Upper lobe of left lung (tissue), 6 donors: ENCODE data around the gene CDH22. TPM values are rescaled to one million over a fixed set of nuclear protein-coding genes. Genes with fewer than 3 reads are reported as not detected.

Experiments used
- ATAC-seq, 2 donors: fragments of 200-7000 bp; cut with Tn5 transposase; one replicate each; pipeline ENCODE4 v1.9.1; 2022; ENCODE audit warnings: mild to moderate bottlenecking in 2 of 2, moderate library complexity in 2 of 2; ENCODE audit not compliant: low FRiP score in 2 of 2
- DNase-seq, 2 donors: peaks; one replicate each; pipeline ENCODE4 v3.0.0-alpha.2; 2019 to 2020
- H3K27ac ChIP-seq, 4 donors: fragments of 200-600 bp; sonication (generic); one replicate each; pipeline ENCODE4 v1.5.1; 2016 to 2019
- H3K27me3 ChIP-seq, 4 donors: fragments of 200-600 bp; sonication (generic); one replicate each; pipeline ENCODE4 v1.5.1; 2017 to 2019
- H3K36me3 ChIP-seq, 4 donors: fragments of 200-600 bp; sonication (generic); one replicate each; pipeline ENCODE4 v1.5.1; 2016 to 2019
- H3K4me1 ChIP-seq, 4 donors: fragments of 200-600 bp; sonication (generic); one replicate each; pipeline ENCODE4 v1.5.1; 2018 to 2019
- H3K4me3 ChIP-seq, 4 donors: fragments of 200-600 bp; sonication (generic); one replicate each; pipeline ENCODE4 v1.5.1; 2017 to 2019; ENCODE audit warnings: mild to moderate bottlenecking in 2 of 4, moderate library complexity in 1 of 4
- H3K9me3 ChIP-seq, 4 donors: fragments of 200-600 bp; sonication (generic); one replicate each; pipeline ENCODE4 v1.5.1; 2018 to 2019
- EP300 ChIP-seq, 4 donors: sonication (generic); formaldehyde crosslinking; IDR thresholded peaks; one replicate each; pipeline ENCODE4 v1.5.1; 2017; ENCODE audit warnings: antibody characterized with exemption in 4 of 4, control low read depth in 2 of 4
- POLR2A ChIP-seq, 4 donors: fragments of 450-650 bp; IDR thresholded peaks; one replicate each; pipeline ENCODE4 v1.5.1; 2016 to 2017; ENCODE audit warnings: antibody characterized with exemption in 4 of 4, mild to moderate bottlenecking in 2 of 4
- POLR2AphosphoS5 ChIP-seq, 2 donors: sonication (generic); formaldehyde crosslinking; IDR thresholded peaks; one replicate each; pipeline ENCODE4 v1.5.1; 2017; ENCODE audit warnings: antibody characterized with exemption in 2 of 2
- WGBS, 2 donors: methylation state at CpG; one replicate each; pipeline ENCODE4 v1.1.5; 2017 to 2018; 5-methylcytosine and 5-hydroxymethylcytosine counted together
- total RNA-seq, 6 donors: library from RNA; depleted of rRNA in 4 of 6; stranded (reverse); fragments of >200 nt in 4 of 6; gene quantifications; one replicate each; pipeline versions ENCODE4 v1.1.0 to v1.2.1, GENCODE V29; 2016 to 2021
- TF ChIP-seq, protein P1 (sequence below), 6 experiments: fragments of 450-650 bp in 4 of 6; fragments of 200-600 bp in 2 of 6; sonication (generic) in 2 of 6; IDR thresholded peaks; one replicate each; pipeline ENCODE4 v1.5.1; 2016 to 2019; ENCODE audit warnings: antibody characterized with exemption in 6 of 6
- donor health status: DM: no; HTN: no; CAD: no; lungs with moderate emphysema.
- donor health status: DM: no; HTN: yes; CAD: no; lungs with severe emphysema.

CDH22 gene
- total RNA-seq, 6 donors from 2014 or later, result 0.10 to 0.40 (median 0.24) TPM; not detected in 2

DNA sequence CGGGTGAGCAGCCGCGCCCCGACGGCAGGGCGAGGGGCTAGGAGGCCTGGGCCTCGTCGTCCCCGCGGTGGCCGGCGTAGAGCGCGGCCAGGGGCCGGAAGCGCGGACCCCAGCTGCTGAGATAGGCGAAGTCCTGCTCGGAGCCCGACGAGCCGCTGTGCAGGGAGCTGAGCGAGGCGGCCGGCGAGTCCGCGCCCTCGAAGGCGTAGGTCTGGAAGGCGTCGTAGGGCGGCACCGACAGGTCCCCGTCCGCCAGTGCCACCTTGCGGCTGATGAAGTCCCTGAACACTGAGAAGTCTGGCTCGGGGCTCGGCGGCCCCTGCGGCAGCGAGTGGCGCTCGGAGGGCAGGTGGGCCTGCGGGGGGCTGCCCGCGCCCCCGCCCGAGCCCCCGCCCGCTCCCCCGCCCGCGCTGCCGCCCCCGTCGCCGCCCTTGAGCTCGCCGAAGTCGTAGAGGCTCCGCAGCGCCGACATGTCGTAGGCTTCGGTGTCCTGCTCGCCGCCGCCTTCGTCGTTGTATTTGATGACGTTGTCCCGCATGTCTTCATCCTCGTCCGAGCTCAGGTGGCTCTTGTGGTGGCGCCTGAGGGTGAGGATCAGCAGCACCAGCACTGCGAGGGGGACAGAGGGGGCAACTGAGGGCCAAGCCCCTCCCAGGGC, 133.7 kb downstream of the CDH22 start:
- peak overlapping the region in 1 of 4 donors; percentile 12 for H3K4me3 ChIP-seq

DNA sequence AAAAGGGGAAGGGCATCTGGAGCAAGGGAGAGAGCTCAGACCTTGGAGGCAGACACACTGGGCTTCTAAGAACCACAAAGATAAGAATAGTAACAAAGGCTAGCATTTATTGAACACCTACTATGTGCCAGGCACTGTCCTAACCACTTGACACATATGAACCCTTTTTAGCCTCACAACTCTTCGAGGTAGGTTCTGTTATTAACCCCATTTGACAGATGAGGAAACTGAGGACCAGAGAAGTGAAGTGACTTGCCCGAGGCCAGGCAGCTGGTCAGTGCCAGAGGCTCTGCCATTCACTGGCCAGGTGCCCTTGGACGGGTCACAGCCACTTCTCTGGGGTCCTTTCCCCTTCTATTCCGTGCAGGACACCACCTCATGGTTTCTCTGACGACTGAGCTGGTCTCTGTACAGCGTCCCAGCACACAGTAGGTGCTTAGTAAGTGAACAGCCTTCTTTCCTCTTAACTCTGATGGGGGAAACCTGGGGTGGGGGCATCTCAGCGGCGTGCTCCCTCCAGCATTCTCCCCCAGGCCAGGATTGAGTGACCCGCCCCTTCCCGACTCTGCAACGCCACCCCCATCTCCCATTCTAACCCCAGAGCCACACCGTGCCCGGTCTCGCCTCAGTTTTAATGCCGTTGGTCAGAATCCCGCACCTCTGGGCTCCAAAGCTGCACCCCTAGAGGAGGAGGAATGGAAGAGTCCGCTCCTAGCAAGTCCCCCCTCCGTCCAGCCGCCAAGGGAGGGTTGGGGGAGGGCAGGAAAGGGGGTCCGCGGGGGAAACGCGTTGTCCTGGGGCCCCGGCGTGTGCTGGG, 134.4 kb downstream of the CDH22 start:
- peaks cover 0 to 26% (median 15%) of the 10 kb centered on the region in 4 donors for H3K27me3 ChIP-seq
- no peaks in the 10 kb centered on the region for H3K36me3 ChIP-seq
- H3K27ac ChIP-seq, result no peak overlapping the region
- TF ChIP-seq POLR2A (IDR thresholded peaks at IDR 0.05) (no peak), POLR2AphosphoS5 (IDR thresholded peaks at IDR 0.05) (no peak), EP300 (IDR thresholded peaks at IDR 0.05) (no peak)
- TF ChIP-seq, protein P1, sequence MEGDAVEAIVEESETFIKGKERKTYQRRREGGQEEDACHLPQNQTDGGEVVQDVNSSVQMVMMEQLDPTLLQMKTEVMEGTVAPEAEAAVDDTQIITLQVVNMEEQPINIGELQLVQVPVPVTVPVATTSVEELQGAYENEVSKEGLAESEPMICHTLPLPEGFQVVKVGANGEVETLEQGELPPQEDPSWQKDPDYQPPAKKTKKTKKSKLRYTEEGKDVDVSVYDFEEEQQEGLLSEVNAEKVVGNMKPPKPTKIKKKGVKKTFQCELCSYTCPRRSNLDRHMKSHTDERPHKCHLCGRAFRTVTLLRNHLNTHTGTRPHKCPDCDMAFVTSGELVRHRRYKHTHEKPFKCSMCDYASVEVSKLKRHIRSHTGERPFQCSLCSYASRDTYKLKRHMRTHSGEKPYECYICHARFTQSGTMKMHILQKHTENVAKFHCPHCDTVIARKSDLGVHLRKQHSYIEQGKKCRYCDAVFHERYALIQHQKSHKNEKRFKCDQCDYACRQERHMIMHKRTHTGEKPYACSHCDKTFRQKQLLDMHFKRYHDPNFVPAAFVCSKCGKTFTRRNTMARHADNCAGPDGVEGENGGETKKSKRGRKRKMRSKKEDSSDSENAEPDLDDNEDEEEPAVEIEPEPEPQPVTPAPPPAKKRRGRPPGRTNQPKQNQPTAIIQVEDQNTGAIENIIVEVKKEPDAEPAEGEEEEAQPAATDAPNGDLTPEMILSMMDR (IDR thresholded peaks at IDR 0.05), result no peak
- H3K4me1 ChIP-seq, result peaks cover 0 to 8% (median 0%) of the 10 kb centered on the region in 4 donors
- no peaks in the 10 kb centered on the region for H3K9me3 ChIP-seq
- WGBS, 2 donors, result 19 to 37% methylated on average over 14 to 25 of the region's 25 CpGs
- no peak overlapping the region for H3K4me3 ChIP-seq
- DNase-seq (no peak), ATAC-seq (no peak)

More for the DNA sequence above, 133.7 kb downstream of the CDH22 start:
- TF ChIP-seq EP300 (IDR thresholded peaks at IDR 0.05) (no peak), POLR2AphosphoS5 (IDR thresholded peaks at IDR 0.05) (no peak), POLR2A (IDR thresholded peaks at IDR 0.05) (no peak)
- TF ChIP-seq, protein P1 (IDR thresholded peaks at IDR 0.05), result peak; percentile 65 to 84 (median 74)
- H3K9me3 ChIP-seq, result no peaks in the 10 kb centered on the region
- DNase-seq, result peak; percentile 69 to 89
- peaks cover 0 to 26% (median 15%) of the 10 kb centered on the region in 4 donors for H3K27me3 ChIP-seq
- H3K36me3 ChIP-seq, result no peaks in the 10 kb centered on the region
- whole genome bisulfite sequencing, 2 donors, result 0 to 5% methylated on average over 1 to 19 of the region's 77 CpGs
- no peak overlapping the region for H3K27ac ChIP-seq
- ATAC-seq, result peak in 1 of 2 donors; percentile 87
- peaks cover 0 to 8% (median 0%) of the 10 kb centered on the region in 4 donors for H3K4me1 ChIP-seq

DNA sequence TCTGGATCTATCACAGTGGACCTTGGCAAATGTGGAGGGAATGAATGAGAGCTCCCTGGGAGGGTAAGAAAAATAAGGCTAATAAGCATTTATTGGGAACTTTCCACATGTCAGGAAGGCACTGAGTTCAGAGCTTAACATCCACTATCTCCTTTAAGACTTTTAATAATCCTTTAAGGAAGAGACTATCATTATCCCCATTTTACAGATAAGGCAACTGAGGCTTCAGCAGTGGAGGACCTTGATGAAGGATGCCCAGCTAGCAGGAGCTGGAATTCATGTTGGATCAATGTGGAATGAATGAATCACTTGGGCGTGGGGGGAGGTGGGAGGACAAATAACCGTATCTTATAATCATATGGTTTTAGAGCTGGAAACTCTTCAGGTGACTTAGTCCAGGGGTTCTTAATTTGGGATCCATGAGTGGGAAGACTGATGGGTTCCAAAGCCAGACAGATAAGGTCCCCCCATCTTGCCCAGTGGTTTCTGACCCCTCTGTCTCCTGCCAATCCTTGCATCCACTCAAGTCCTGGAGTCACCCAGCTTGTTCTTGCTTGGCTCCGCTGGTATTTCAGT, 135.2 kb downstream of the CDH22 start:
- no peaks in the 10 kb centered on the region for H3K36me3 ChIP-seq
- no peak overlapping the region for H3K27ac ChIP-seq
- DNase-seq, result no peak
- H3K9me3 ChIP-seq, result no peaks in the 10 kb centered on the region
- no peak overlapping the region for H3K4me3 ChIP-seq
- peaks cover 0 to 8% (median 0%) of the 10 kb centered on the region in 4 donors for H3K4me1 ChIP-seq
- TF ChIP-seq POLR2AphosphoS5 (IDR thresholded peaks at IDR 0.05), result no peak
- TF ChIP-seq EP300 (IDR thresholded peaks at IDR 0.05), result no peak
- TF ChIP-seq, protein P1 (IDR thresholded peaks at IDR 0.05), result no peak
- TF ChIP-seq POLR2A (IDR thresholded peaks at IDR 0.05), result no peak
- WGBS, 2 donors, result 66 to 78% methylated on average over 2 to 3 of the region's 3 CpGs
- H3K27me3 ChIP-seq, result peaks cover 0 to 26% (median 15%) of the 10 kb centered on the region in 4 donors
- ATAC-seq, result no peak

DNA sequence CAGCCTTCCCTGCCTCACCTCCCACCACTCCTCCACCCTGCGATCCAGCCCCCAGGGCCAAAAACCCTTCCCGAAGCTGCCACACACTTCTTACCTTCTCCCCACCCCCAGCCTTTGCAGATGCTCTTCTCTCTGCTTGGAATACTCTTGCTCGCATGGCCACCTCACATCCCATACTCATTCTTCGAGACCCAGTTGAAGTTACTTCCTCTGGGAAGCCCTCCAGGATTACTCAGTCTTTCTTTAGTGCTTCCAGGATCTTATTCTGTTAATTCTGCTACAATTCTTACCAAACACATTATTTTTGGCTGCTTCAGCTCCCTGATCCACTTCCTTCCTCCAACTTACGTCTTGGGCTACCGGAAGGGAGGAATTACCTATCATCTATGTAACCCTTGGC, 135.8 kb downstream of the CDH22 start:
- H3K27me3 ChIP-seq, result peaks cover 0 to 26% (median 15%) of the 10 kb centered on the region in 4 donors
- H3K4me3 ChIP-seq, result no peak overlapping the region

More for the DNA sequence above, 135.8 kb downstream of the CDH22 start:
- Histone ChIP-seq H3K36me3 (no peaks in the 10 kb centered on the region), H3K4me1 (peaks cover 0 to 8% (median 0%) of the 10 kb centered on the region in 4 donors), H3K27ac (no peak overlapping the region), H3K9me3 (no peaks in the 10 kb centered on the region)
- no peak for TF ChIP-seq POLR2A (IDR thresholded peaks at IDR 0.05)
- no peak for TF ChIP-seq EP300 (IDR thresholded peaks at IDR 0.05)
- TF ChIP-seq, protein P1 (IDR thresholded peaks at IDR 0.05), result no peak
- TF ChIP-seq POLR2AphosphoS5 (IDR thresholded peaks at IDR 0.05), result no peak
- DNase-seq (no peak), ATAC-seq (no peak)
- 48 to 55% methylated on average over 6 of the region's 6 CpGs for WGBS, 2 donors
